ENCODE results near the gene FGF7. TPM values are rescaled to one million over a fixed set of nuclear protein-coding genes. Genes with fewer than 3 reads are reported as not detected.
A peak's percentile ranks its signal among the peaks of the same experiment; 100 is the strongest.
"Not testable (repeated sequence)": the region's sequence is repeated elsewhere in the genome, so short reads cannot be mapped to it uniquely, and the experiment has no call there.

FGF7 gene
- total RNA-seq, 1 experiment from 2014 or later: not detected

GRCh38 chr15:49492830-49493229, 69.8 kb downstream of the FGF7 start:
- no peak for DNase-seq (ENCODE audit: low spot score)

- no peak for DNase-seq (ENCODE audit: low spot score)
Measured at GRCh38 chr15:49494842-49495241, 71.8 kb downstream of the FGF7 start.

- no peak for DNase-seq (ENCODE audit: low spot score)
Measured at GRCh38 chr15:49495993-49496753, 73.1 kb downstream of the FGF7 start.

- no peak for DNase-seq (ENCODE audit: low spot score)
Measured at GRCh38 chr15:49501586-49501985, 78.5 kb downstream of the FGF7 start.

- DNase-seq (ENCODE audit: low spot score): no peak
Measured at GRCh38 chr15:49506341-49506740, 83.3 kb downstream of the FGF7 start.

- no peak for DNase-seq (ENCODE audit: low spot score)
Measured at GRCh38 chr15:49507261-49507660, 84.2 kb downstream of the FGF7 start.

GRCh38 chr15:49512739-49513138, 89.7 kb downstream of the FGF7 start:
- not testable (repeated sequence) for DNase-seq (ENCODE audit: low spot score)

GRCh38 chr15:49521802-49522201, 98.8 kb downstream of the FGF7 start:
- DNase-seq (ENCODE audit: low spot score): peak; percentile 12

- no peak for DNase-seq (ENCODE audit: low spot score)
Measured at GRCh38 chr15:49528289-49528688, 105.2 kb downstream of the FGF7 start.

- peak; percentile 5 for DNase-seq (ENCODE audit: low spot score)
Measured at GRCh38 chr15:49530092-49530491, 107.0 kb downstream of the FGF7 start.

Other genes with a start within 250 kb of the FGF7 start
- gene FAM227B, start 197.6 kb downstream of the FGF7 start, total RNA-seq (2014; rRNA removed; shearing (Covaris generic)): 0.18 TPM in 1 of 2 replicates, not detected in the other
- gene DTWD1, start 197.8 kb downstream of the FGF7 start, total RNA-seq (2014; rRNA removed; shearing (Covaris generic)): 6.2 and 8.5 TPM in 2 replicates

Measured in HT-29 (cell line).